Lung (tissue), 12 donors: ENCODE measurements around the gene SLC27A1. TPM values are rescaled to one million over a fixed set of nuclear protein-coding genes. Genes with fewer than 3 reads are reported as not detected.

Experiments
- ATAC-seq: fragments of 200-7000 bp; cut with Tn5 transposase; one replicate; pipeline ENCODE4 v1.9.1; 2020; ENCODE audit warnings: moderate number of reproducible peaks; ENCODE audit not compliant: insufficient read depth, low FRiP score
- DNase-seq, 3 donors: peaks; one replicate each; pipeline ENCODE4 v3.0.0-alpha.2; 2013 to 2017
- H3K27ac ChIP-seq, 2 donors: one replicate each; pipeline ENCODE4 v1.5.1; 2013; ENCODE audit warnings: mild to moderate bottlenecking in 2 of 2, moderate library complexity in 2 of 2, control low read depth in 1 of 2, inconsistent platforms in 1 of 2, low read depth in 1 of 2, low read length in 1 of 2
- H3K27me3 ChIP-seq, 3 donors: one replicate each; pipeline ENCODE4 v1.5.1; 2013; ENCODE audit warnings: low read length in 2 of 3; ENCODE audit not compliant: control insufficient read depth in 3 of 3, insufficient read depth in 3 of 3
- H3K36me3 ChIP-seq, 4 donors: one replicate each; pipeline ENCODE4 v1.5.1; 2013; ENCODE audit warnings: low read length in 4 of 4, mild to moderate bottlenecking in 1 of 4, moderate library complexity in 1 of 4; ENCODE audit not compliant: control insufficient read depth in 4 of 4, insufficient read depth in 4 of 4
- H3K4me1 ChIP-seq, 5 donors: one replicate each; pipeline ENCODE4 v1.5.1; 2013; ENCODE audit warnings: low read length in 5 of 5, mild to moderate bottlenecking in 2 of 5, moderate library complexity in 1 of 5; ENCODE audit not compliant: control insufficient read depth in 5 of 5, insufficient read depth in 5 of 5
- H3K4me3 ChIP-seq: one replicate; pipeline ENCODE4 v1.5.1; 2013; ENCODE audit warnings: mild to moderate bottlenecking, control low read depth, moderate library complexity
- H3K9ac ChIP-seq, 2 donors: one replicate each; pipeline ENCODE4 v1.5.1; 2013; ENCODE audit warnings: low read length in 2 of 2, control low read depth in 1 of 2; ENCODE audit not compliant: insufficient read depth in 1 of 2
- H3K9me3 ChIP-seq, 4 donors: one replicate each; pipeline ENCODE4 v1.5.1; 2013; ENCODE audit warnings: low read length in 3 of 4, mild to moderate bottlenecking in 1 of 4, moderate library complexity in 1 of 4; ENCODE audit not compliant: control insufficient read depth in 4 of 4, insufficient read depth in 3 of 4
- WGBS, 2 donors: extraction: QIAGEN DNeasy Blood & Tissue Kit; methylation state at CpG; one replicate each; pipeline ENCODE4 v1.1.7; 2013; 5-methylcytosine and 5-hydroxymethylcytosine counted together
- polyA plus RNA-seq, 2 donors: library from polyadenylated mRNA; stranded (reverse); fragments of 200-250 nt; gene quantifications; one replicate each; pipeline ENCODE4 v1.2.1, GENCODE V29; 2013
- total RNA-seq, 2 donors: library from RNA; depleted of rRNA in 1 of 2; stranded (reverse); fragments of >200 nt in 1 of 2; gene quantifications; one replicate each; pipeline ENCODE4 v1.2.1, GENCODE V29; 2014 to 2021
- TF ChIP-seq, protein P1 (sequence below): IDR thresholded peaks from 2 replicates; pipeline ENCODE4 v1.5.1; 2012; ENCODE audit warnings: mild to moderate bottlenecking; ENCODE audit errors: control extremely low read depth, extremely low read depth
- donor health status: control.
- donor health status: control.
- donor health status: Bipolar disorder and iron deficiency.
- donor health status: healthy.
- donor health status: DM: yes; HTN: yes; CAD: no.

SLC27A1 gene
- total and polyA plus RNA-seq, 4 donors, result 12.2 to 26.9 (median 20.6) TPM

DNA sequence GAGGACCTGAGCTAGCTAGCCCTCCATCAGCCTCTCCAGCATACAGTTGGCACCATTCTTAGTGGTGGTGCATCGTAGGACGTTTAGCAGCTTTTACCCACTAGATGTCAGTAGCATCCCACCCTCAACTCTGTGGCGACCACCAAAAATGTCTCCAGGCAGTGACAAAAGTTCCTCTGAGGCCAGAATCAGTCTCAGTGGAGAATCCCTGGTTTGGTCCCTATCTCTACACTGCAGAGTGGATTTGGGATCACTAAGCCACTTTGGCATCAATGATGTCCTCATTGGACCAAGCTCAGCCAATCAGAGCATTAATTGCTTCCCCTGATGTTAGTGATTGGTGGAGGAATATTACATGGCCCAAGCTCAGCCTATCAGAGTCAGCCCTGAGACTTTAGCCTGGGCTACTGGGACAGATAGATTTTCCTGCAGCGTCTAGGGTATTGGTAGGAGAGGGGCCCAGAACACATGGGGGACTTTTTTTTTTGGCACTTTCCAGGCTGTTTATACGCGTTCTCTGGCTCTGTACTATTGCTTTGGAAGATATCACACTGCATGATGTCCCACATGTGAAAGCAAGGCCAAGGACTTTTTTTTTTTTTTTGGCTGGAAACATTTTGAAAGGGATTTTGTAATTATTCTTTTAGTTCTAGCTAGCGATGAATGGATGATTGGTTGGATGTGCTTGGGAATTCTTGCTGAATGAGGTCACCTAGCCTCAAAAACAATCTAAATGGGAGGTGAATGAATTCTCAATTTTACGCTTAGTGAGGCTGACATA lies 28.9 kb upstream of the SLC27A1 start:
- no peak overlapping the region for H3K4me3 ChIP-seq
- H3K9ac ChIP-seq, result no peak overlapping the region
- ATAC-seq, result no peak
- no peak overlapping the region for H3K27ac ChIP-seq
- DNase-seq, result peak; percentile 30 to 52 (median 31)
- H3K27me3 ChIP-seq, result no peaks in the 10 kb centered on the region
- TF ChIP-seq, protein P1, sequence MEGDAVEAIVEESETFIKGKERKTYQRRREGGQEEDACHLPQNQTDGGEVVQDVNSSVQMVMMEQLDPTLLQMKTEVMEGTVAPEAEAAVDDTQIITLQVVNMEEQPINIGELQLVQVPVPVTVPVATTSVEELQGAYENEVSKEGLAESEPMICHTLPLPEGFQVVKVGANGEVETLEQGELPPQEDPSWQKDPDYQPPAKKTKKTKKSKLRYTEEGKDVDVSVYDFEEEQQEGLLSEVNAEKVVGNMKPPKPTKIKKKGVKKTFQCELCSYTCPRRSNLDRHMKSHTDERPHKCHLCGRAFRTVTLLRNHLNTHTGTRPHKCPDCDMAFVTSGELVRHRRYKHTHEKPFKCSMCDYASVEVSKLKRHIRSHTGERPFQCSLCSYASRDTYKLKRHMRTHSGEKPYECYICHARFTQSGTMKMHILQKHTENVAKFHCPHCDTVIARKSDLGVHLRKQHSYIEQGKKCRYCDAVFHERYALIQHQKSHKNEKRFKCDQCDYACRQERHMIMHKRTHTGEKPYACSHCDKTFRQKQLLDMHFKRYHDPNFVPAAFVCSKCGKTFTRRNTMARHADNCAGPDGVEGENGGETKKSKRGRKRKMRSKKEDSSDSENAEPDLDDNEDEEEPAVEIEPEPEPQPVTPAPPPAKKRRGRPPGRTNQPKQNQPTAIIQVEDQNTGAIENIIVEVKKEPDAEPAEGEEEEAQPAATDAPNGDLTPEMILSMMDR, result no peak
- H3K9me3 ChIP-seq, result peaks cover 0 to 4% (median 0%) of the 10 kb centered on the region in 4 donors
- H3K4me1 ChIP-seq, result no peaks in the 10 kb centered on the region
- H3K36me3 ChIP-seq, result peaks cover 0 to under 1% (median 0%) of the 10 kb centered on the region in 4 donors
- 65 to 69% methylated on average over 8 of the region's 8 CpGs for WGBS, 2 donors

DNA sequence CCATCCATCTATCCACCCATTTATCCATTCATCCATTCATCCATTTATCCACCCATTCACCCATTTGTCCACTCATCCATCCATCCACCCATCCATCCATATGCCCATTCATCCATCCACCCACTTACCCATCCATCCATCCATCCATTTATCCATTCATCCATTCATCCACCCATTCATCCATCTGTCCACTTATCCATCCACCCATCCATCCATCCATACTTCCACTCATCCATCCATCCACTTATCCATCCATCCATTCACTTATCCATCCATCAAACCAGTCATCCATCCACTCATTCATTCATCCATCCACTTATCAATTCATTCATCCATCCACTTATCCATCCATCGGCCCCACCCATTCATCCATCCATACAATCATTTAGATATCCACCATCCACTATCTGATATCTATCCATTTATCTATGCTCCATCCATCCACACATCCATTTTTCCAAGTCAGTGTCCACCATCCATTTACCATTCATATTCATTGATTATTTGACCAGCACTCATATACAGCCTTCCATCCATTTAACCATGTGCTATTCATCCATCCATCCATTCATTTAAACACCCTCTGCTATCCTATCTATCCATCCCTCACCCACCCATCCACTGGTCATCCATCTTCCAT lies 24.7 kb upstream of the SLC27A1 start:
- Histone ChIP-seq H3K36me3 (no peaks in the 10 kb centered on the region), H3K4me1 (peaks cover 0 to 5% (median 0%) of the 10 kb centered on the region in 5 donors), H3K9me3 (peaks cover 0 to 4% (median 0%) of the 10 kb centered on the region in 4 donors), H3K9ac (no peak overlapping the region), H3K27ac (no peak overlapping the region), H3K27me3 (peaks cover 0 to 8% (median 3%) of the 10 kb centered on the region in 3 donors), H3K4me3 (no peak overlapping the region)
- 94 to 96% methylated on average over 1 of the region's 1 CpG for WGBS, 2 donors
- ATAC-seq (no peak), DNase-seq (no peak)
- TF ChIP-seq, protein P1, result no peak

DNA sequence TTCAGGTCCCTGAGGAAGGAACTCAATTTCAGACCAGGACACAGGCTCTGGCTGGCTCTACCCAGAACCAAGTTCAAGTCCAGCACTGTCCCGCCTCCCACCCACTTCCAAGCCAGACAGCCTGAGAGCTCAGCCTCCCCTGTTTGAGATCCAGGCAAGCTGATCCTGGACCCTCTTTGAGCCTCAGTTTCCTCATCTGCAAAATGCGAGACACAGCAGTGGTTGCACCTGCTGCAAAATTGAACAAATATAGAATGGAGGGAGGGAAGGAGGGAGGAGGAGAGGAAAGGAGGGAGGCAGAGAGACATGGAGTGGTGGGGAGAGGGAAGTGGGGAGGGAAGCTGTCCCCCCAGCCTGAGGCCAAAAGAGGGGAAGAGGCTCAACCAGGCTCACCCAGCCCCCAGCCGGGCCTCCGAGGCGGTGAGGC lies 22.6 kb upstream of the SLC27A1 start:
- no peak overlapping the region for H3K9ac ChIP-seq
- TF ChIP-seq, protein P1, result no peak
- DNase-seq (no peak), ATAC-seq (no peak)
- peaks cover 0 to 5% (median 0%) of the 10 kb centered on the region in 5 donors for H3K4me1 ChIP-seq
- H3K4me3 ChIP-seq, result no peak overlapping the region
- H3K9me3 ChIP-seq, result no peaks in the 10 kb centered on the region
- H3K36me3 ChIP-seq, result no peaks in the 10 kb centered on the region
- peaks cover 0 to 8% (median 3%) of the 10 kb centered on the region in 3 donors for H3K27me3 ChIP-seq
- no peak overlapping the region for H3K27ac ChIP-seq
- whole genome bisulfite sequencing, 2 donors, result 33% methylated on average over 5 of the region's 5 CpGs
